Hepatocyte (in vitro differentiated cells): ENCODE data around the gene LPP.

Experiments
- CTCF ChIP-seq: fragments of 200-600 bp; sonication (generic); IDR thresholded peaks from 2 replicates; pipeline ENCODE4 v1.5.1; 2016; ENCODE audit warnings: antibody characterized with exemption, mild to moderate bottlenecking; ENCODE audit not compliant: poor library complexity
- EZH2 ChIP-seq: fragments of 200-600 bp; sonication (generic); IDR thresholded peaks from 2 replicates; pipeline ENCODE4 v1.6.1; 2016; ENCODE audit warnings: antibody characterized with exemption, mild to moderate bottlenecking, borderline replicate concordance
- EZH2phosphoT487 ChIP-seq: fragments of 200-600 bp; sonication (generic); IDR thresholded peaks from one replicate; pipeline ENCODE4 v1.6.1; 2018; ENCODE audit warnings: antibody characterized with exemption, mild to moderate bottlenecking, low read depth, moderate library complexity; ENCODE audit not compliant: unreplicated experiment, severe bottlenecking

GRCh38 chr3:188908002-188908850 lies 754.3 kb downstream of the LPP start:
- TF ChIP-seq CTCF = no peak
- TF ChIP-seq EZH2 = no peak
- no peak for TF ChIP-seq EZH2phosphoT487
